ENCODE results near the gene PIP5KL1. TPM values are rescaled to one million over a fixed set of nuclear protein-coding genes. Genes with fewer than 3 reads are reported as not detected.

PIP5KL1 gene
- total RNA-seq, 1 donor from 2014 or later: 4.3 TPM

DNA sequence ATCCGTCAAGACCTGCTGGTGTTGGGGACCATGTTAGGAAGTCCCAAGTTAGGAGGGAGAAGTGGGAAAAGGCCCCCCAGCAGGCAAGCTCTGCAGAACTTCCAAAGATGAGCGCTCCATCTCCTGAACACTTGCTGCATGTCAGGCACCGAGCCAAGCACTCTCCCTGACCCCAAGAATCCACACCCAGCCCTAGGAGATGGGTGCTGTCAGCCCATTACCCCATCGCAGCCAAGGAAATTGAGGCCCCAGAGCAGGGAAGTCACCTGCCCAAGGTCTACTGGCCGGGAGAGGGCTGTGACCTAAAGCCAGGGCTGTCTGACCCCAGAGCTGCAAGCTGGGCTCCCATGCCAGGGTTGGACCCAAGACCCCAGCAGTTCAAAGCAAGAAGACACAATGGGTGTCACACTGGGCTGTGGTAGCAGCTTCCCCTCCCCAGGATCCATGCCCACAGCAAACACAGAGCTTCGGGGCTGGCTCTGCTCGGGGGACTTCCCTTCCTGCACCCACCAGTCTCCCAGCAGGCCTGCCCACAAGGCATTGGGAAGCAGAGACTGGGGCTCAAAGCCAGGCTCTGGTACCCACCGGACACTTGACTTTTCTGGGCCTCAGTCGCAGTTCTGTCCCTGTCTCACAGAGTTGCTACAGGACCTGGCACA lies 36.7 kb upstream of the PIP5KL1 start:
- Mint-ChIP-seq H3K4me3 (ENCODE audit: unreplicated experiment) (no peak overlapping the region), H3K9me3 (ENCODE audit: low read depth) (no peaks in the 10 kb centered on the region), H3K27ac (ENCODE audit: unreplicated experiment) (peak overlapping the region; percentile 98), H3K4me1 (ENCODE audit: low read depth) (peaks cover 99% of the 10 kb centered on the region), H3K36me3 (ENCODE audit: low read depth) (no peaks in the 10 kb centered on the region), H3K27me3 (ENCODE audit: low read depth) (no peaks in the 10 kb centered on the region)
- TF ChIP-seq, protein P1, sequence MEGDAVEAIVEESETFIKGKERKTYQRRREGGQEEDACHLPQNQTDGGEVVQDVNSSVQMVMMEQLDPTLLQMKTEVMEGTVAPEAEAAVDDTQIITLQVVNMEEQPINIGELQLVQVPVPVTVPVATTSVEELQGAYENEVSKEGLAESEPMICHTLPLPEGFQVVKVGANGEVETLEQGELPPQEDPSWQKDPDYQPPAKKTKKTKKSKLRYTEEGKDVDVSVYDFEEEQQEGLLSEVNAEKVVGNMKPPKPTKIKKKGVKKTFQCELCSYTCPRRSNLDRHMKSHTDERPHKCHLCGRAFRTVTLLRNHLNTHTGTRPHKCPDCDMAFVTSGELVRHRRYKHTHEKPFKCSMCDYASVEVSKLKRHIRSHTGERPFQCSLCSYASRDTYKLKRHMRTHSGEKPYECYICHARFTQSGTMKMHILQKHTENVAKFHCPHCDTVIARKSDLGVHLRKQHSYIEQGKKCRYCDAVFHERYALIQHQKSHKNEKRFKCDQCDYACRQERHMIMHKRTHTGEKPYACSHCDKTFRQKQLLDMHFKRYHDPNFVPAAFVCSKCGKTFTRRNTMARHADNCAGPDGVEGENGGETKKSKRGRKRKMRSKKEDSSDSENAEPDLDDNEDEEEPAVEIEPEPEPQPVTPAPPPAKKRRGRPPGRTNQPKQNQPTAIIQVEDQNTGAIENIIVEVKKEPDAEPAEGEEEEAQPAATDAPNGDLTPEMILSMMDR (IDR thresholded peaks at IDR 0.05): no peak
- no peak for DNase-seq (ENCODE audit: low spot score)

DNA sequence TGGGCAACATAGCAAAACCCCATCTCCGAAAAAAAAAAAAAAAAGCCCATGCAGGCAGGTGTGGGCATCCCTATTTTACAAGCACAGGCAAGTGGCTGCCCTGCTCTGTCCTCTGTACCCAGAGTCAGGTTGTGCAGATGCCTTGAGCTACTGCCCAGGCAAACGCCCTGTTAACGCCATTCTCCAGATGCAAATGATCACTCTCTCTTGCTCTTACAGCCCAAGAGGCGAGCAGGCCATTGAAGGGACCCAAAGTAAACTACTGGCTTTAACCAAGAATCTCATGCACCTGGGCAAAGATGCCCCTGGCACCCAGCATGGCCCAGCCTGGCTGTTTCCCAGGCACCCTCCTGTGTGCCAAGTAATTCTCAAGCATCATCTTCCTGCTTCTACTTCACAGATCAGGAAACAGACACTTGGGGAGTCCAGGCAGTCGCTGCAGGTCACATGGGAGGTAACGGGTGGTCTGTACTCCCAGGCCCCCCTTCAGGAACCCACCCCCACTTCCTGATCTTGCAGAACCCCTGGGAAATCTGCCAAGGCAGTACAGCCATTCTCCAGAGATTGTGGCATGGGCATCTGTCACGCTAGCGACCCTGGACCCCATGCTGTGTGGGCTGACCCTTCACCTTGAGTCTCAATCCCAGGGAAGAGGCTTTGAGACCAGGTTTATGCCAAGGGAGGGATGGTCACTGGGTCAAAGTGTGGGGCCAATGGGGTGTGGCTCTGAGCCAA lies 36.0 kb upstream of the PIP5KL1 start:
- Mint-ChIP-seq H3K27me3 (ENCODE audit: low read depth) (no peaks in the 10 kb centered on the region), H3K9me3 (ENCODE audit: low read depth) (no peaks in the 10 kb centered on the region), H3K4me1 (ENCODE audit: low read depth) (peaks cover 99% of the 10 kb centered on the region), H3K27ac (ENCODE audit: unreplicated experiment) (peak overlapping the region; percentile 98), H3K36me3 (ENCODE audit: low read depth) (no peaks in the 10 kb centered on the region), H3K4me3 (ENCODE audit: unreplicated experiment) (no peak overlapping the region)
- TF ChIP-seq, protein P1 (IDR thresholded peaks at IDR 0.05): no peak
- no peak for DNase-seq (ENCODE audit: low spot score)

DNA sequence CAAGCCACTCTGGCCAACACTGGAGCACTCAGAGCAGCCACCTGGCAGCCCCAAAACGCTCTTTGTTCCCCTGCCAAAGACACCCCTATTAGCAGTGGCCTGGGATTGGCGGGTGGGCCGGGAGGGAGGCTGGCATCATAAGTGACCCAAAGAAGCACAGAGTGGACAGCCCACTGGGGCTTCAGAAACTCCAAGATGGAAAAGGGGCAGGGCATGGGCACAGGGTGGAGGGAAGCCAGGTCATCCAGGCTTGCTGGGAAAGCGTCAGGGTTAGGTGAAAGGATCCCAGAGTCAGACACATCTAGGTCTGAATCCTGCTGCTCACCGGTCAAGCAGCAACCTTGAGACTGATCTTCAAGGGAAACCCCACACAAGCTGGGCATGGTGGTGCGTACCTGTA lies 35.4 kb upstream of the PIP5KL1 start:
- TF ChIP-seq, protein P1 (IDR thresholded peaks at IDR 0.05): no peak
- Mint-ChIP-seq H3K4me3 (ENCODE audit: unreplicated experiment) (peak overlapping the region; percentile 41), H3K4me1 (ENCODE audit: low read depth) (peaks cover 99% of the 10 kb centered on the region), H3K9me3 (ENCODE audit: low read depth) (no peaks in the 10 kb centered on the region), H3K27me3 (ENCODE audit: low read depth) (no peaks in the 10 kb centered on the region), H3K36me3 (ENCODE audit: low read depth) (no peaks in the 10 kb centered on the region), H3K27ac (ENCODE audit: unreplicated experiment) (peak overlapping the region; percentile 98)
- DNase-seq (ENCODE audit: low spot score): no peak

DNA sequence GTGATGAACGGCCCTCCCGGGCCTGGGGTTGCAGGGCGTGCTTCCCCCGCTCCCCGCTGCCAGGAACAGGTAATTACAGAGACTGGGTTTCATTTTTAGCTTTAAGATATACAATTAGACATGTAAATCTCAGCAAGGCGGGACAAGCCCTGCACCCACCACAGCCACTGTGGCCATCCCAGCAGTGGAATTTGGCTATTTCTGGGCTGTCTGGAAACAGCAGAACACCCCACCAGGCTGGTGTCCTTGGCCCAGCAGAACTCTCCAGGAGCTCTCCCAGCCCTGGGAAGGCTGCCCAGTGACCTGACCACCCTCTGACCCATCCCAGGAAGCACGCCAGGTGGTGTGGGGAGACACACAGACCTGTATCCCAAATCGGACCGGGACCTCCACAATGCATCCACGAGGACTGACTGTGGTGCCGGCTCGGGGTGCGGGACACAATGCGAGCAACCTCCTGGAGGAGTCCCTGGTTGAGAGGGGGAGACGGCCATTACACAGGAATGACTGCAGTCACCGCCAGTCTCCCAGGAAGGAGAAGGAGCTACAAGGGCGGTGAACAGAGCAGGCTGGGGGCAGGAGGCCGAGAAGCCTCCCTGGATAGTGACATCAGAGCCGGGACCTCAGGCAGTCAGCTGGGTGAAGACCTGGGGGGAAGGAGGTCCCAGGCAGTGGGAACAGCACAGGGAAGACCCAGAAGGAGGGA lies 32.9 kb upstream of the PIP5KL1 start:
- H3K27ac Mint-ChIP-seq (ENCODE audit: unreplicated experiment): peak overlapping the region; percentile 98
- H3K36me3 Mint-ChIP-seq (ENCODE audit: low read depth): no peaks in the 10 kb centered on the region
- no peaks in the 10 kb centered on the region for H3K9me3 Mint-ChIP-seq (ENCODE audit: low read depth)
- peak overlapping the region; percentile 40 for H3K4me3 Mint-ChIP-seq (ENCODE audit: unreplicated experiment)
- DNase-seq (ENCODE audit: low spot score): no peak
- TF ChIP-seq, protein P1 (IDR thresholded peaks at IDR 0.05): no peak
- peaks cover 89% of the 10 kb centered on the region for H3K4me1 Mint-ChIP-seq (ENCODE audit: low read depth)
- H3K27me3 Mint-ChIP-seq (ENCODE audit: low read depth): no peaks in the 10 kb centered on the region

DNA sequence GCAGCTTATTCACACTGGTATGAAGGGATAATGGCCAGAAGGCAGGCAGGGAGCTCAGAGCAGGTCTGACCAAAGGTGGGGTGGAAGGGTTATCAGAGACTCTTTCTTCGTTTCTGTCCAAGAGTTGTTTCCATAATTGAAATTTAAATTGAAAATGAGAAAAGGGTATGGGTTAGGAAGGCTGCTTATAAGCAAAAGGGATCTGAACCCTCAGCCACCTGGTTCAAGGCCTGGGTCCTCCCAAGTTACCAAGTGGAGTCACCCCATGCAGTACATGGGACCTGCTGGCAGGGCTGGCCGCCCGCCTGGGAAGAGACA lies 32.4 kb upstream of the PIP5KL1 start:
- Mint-ChIP-seq H3K27me3 (ENCODE audit: low read depth) (no peaks in the 10 kb centered on the region), H3K4me3 (ENCODE audit: unreplicated experiment) (no peak overlapping the region), H3K36me3 (ENCODE audit: low read depth) (no peaks in the 10 kb centered on the region), H3K4me1 (ENCODE audit: low read depth) (peaks cover 85% of the 10 kb centered on the region), H3K9me3 (ENCODE audit: low read depth) (no peaks in the 10 kb centered on the region), H3K27ac (ENCODE audit: unreplicated experiment) (peak overlapping the region; percentile 98)
- no peak for DNase-seq (ENCODE audit: low spot score)
- TF ChIP-seq, protein P1 (IDR thresholded peaks at IDR 0.05): no peak
